ENCODE data around the gene ANKDD1A. TPM values are rescaled to one million over a fixed set of nuclear protein-coding genes. Genes with fewer than 3 reads are reported as not detected.

The ANKDD1A gene
- total RNA-seq, 1 donor from 2014 or later = 6.9 TPM

GRCh38 chr15:64898406-64898805, 13.3 kb upstream of the ANKDD1A start:
- Mint-ChIP-seq H3K4me3 (ENCODE audit: unreplicated experiment) (no peak overlapping the region), H3K27ac (ENCODE audit: unreplicated experiment) (no peak overlapping the region), H3K36me3 (ENCODE audit: low read depth, unreplicated experiment) (peaks cover 12% of the 10 kb centered on the region), H3K4me1 (ENCODE audit: unreplicated experiment) (peaks cover 41% of the 10 kb centered on the region), H3K27me3 (ENCODE audit: unreplicated experiment) (peaks cover 7% of the 10 kb centered on the region), H3K9me3 (ENCODE audit: unreplicated experiment) (peaks cover 3% of the 10 kb centered on the region)
- TF ChIP-seq CTCF (IDR thresholded peaks at IDR 0.05; ENCODE audit: unreplicated experiment) = no peak
- no peak for DNase-seq (ENCODE audit: low spot score)

- no peak for DNase-seq (ENCODE audit: low spot score)
- H3K36me3 Mint-ChIP-seq (ENCODE audit: low read depth, unreplicated experiment) = peaks cover 12% of the 10 kb centered on the region
- H3K9me3 Mint-ChIP-seq (ENCODE audit: unreplicated experiment) = peaks cover 3% of the 10 kb centered on the region
- peaks cover 7% of the 10 kb centered on the region for H3K27me3 Mint-ChIP-seq (ENCODE audit: unreplicated experiment)
- H3K4me3 Mint-ChIP-seq (ENCODE audit: unreplicated experiment) = peak overlapping the region; percentile 59
- no peak overlapping the region for H3K27ac Mint-ChIP-seq (ENCODE audit: unreplicated experiment)
- peaks cover 28% of the 10 kb centered on the region for H3K4me1 Mint-ChIP-seq (ENCODE audit: unreplicated experiment)
- TF ChIP-seq CTCF (IDR thresholded peaks at IDR 0.05; ENCODE audit: unreplicated experiment) = no peak
These were observed 10.6 kb upstream of the ANKDD1A start for GRCh38 chr15:64901141-64901540.

- no peak overlapping the region for H3K4me3 Mint-ChIP-seq (ENCODE audit: unreplicated experiment)
- TF ChIP-seq CTCF (IDR thresholded peaks at IDR 0.05; ENCODE audit: unreplicated experiment) = no peak
- H3K36me3 Mint-ChIP-seq (ENCODE audit: low read depth, unreplicated experiment) = peaks cover 12% of the 10 kb centered on the region
- H3K9me3 Mint-ChIP-seq (ENCODE audit: unreplicated experiment) = peaks cover 3% of the 10 kb centered on the region
- peaks cover 3% of the 10 kb centered on the region for H3K27me3 Mint-ChIP-seq (ENCODE audit: unreplicated experiment)
- no peak for DNase-seq (ENCODE audit: low spot score)
- H3K27ac Mint-ChIP-seq (ENCODE audit: unreplicated experiment) = no peak overlapping the region
- H3K4me1 Mint-ChIP-seq (ENCODE audit: unreplicated experiment) = peaks cover 20% of the 10 kb centered on the region
These were observed 9.8 kb upstream of the ANKDD1A start for GRCh38 chr15:64901914-64902313.

- no peak for DNase-seq (ENCODE audit: low spot score)
- no peak overlapping the region for H3K4me3 Mint-ChIP-seq (ENCODE audit: unreplicated experiment)
- peaks cover 3% of the 10 kb centered on the region for H3K27me3 Mint-ChIP-seq (ENCODE audit: unreplicated experiment)
- no peak for TF ChIP-seq CTCF (IDR thresholded peaks at IDR 0.05; ENCODE audit: unreplicated experiment)
- H3K9me3 Mint-ChIP-seq (ENCODE audit: unreplicated experiment) = peaks cover 3% of the 10 kb centered on the region
- H3K4me1 Mint-ChIP-seq (ENCODE audit: unreplicated experiment) = peaks cover 14% of the 10 kb centered on the region
- H3K36me3 Mint-ChIP-seq (ENCODE audit: low read depth, unreplicated experiment) = peaks cover 11% of the 10 kb centered on the region
- H3K27ac Mint-ChIP-seq (ENCODE audit: unreplicated experiment) = no peak overlapping the region
These were observed 8.8 kb upstream of the ANKDD1A start for GRCh38 chr15:64902863-64903262.

GRCh38 chr15:64903326-64903950, 8.3 kb upstream of the ANKDD1A start:
- no peak for TF ChIP-seq CTCF (IDR thresholded peaks at IDR 0.05; ENCODE audit: unreplicated experiment)
- Mint-ChIP-seq H3K27ac (ENCODE audit: unreplicated experiment) (no peak overlapping the region), H3K27me3 (ENCODE audit: unreplicated experiment) (peaks cover 3% of the 10 kb centered on the region)

More at GRCh38 chr15:64903326-64903950, 8.3 kb upstream of the ANKDD1A start:
- peaks cover 10% of the 10 kb centered on the region for H3K4me1 Mint-ChIP-seq (ENCODE audit: unreplicated experiment)
- no peak for DNase-seq (ENCODE audit: low spot score)
- peaks cover 6% of the 10 kb centered on the region for H3K36me3 Mint-ChIP-seq (ENCODE audit: low read depth, unreplicated experiment)
- no peak overlapping the region for H3K4me3 Mint-ChIP-seq (ENCODE audit: unreplicated experiment)
- H3K9me3 Mint-ChIP-seq (ENCODE audit: unreplicated experiment) = peaks cover 3% of the 10 kb centered on the region
